SK-N-SH treated with all-trans-retinoic acid at 6 μM for 48 hours (cell line): ENCODE measurements around the gene TALDO1.

ENCODE experiments used
- ATAC-seq: fragments of 200-7000 bp; cut with Tn5 transposase; 3 replicates; pipeline ENCODE4 v1.9.1; 2020; ENCODE audit warnings: mild to moderate bottlenecking, moderate library complexity
- ARNTL ChIP-seq: fragments of 450-650 bp; formaldehyde crosslinking; IDR thresholded peaks from 2 replicates; pipeline ENCODE4 v1.5.0; 2020; ENCODE audit warnings: low read depth, mild to moderate bottlenecking, moderate library complexity, borderline replicate concordance
- BACH2 ChIP-seq: fragments of 250-450 bp; sonication (Bioruptor Pico); IDR thresholded peaks from 2 replicates; pipeline ENCODE4 v1.9.0; 2021; ENCODE audit warnings: mild to moderate bottlenecking, borderline replicate concordance
- CREB5 ChIP-seq: fragments of 250-450 bp; sonication (Bioruptor Pico); IDR thresholded peaks from 2 replicates; pipeline ENCODE4 v1.5.1; 2020; ENCODE audit warnings: low read depth, mild to moderate bottlenecking, moderate library complexity
- CSDC2 ChIP-seq: fragments of 250-450 bp; sonication (Bioruptor Pico); IDR thresholded peaks from 2 replicates; pipeline ENCODE4 v1.5.0; 2020; ENCODE audit warnings: mild to moderate bottlenecking, moderate library complexity
- ESRRG ChIP-seq: fragments of 250-450 bp; sonication (Bioruptor Pico); IDR thresholded peaks from 2 replicates; pipeline ENCODE4 v1.6.1; 2021; ENCODE audit warnings: mild to moderate bottlenecking
- GLIS3 ChIP-seq: fragments of 250-450 bp; sonication (Bioruptor Pico); IDR thresholded peaks from 2 replicates; pipeline ENCODE4 v1.5.0; 2020; ENCODE audit warnings: mild to moderate bottlenecking, moderate library complexity
- ISL1 ChIP-seq: fragments of 250-450 bp; sonication (Bioruptor Pico); IDR thresholded peaks from 2 replicates; pipeline ENCODE4 v2.1.2; 2022; ENCODE audit warnings: mild to moderate bottlenecking, moderate library complexity
- OSR1 ChIP-seq: fragments of 250-450 bp; sonication (Bioruptor Pico); IDR thresholded peaks from 2 replicates; pipeline ENCODE4 v1.8.0; 2022; ENCODE audit warnings: moderate library complexity, mild to moderate bottlenecking, inconsistent platforms
- PATZ1 ChIP-seq: fragments of 250-450 bp; sonication (Bioruptor Pico); IDR thresholded peaks from 2 replicates; pipeline ENCODE4 v1.8.0; 2020; ENCODE audit warnings: mild to moderate bottlenecking, moderate library complexity, borderline replicate concordance
- POU6F1 ChIP-seq: fragments of 250-450 bp; sonication (Bioruptor Pico); IDR thresholded peaks from 2 replicates; pipeline ENCODE4 v1.8.0; 2021; ENCODE audit warnings: low read depth, mild to moderate bottlenecking, moderate library complexity, borderline replicate concordance
- PPARA ChIP-seq: fragments of 250-450 bp; sonication (Bioruptor Pico); IDR thresholded peaks from 2 replicates; pipeline ENCODE4 v1.5.0; 2020; ENCODE audit warnings: mild to moderate bottlenecking, borderline replicate concordance
- RARB ChIP-seq: fragments of 250-450 bp; sonication (Bioruptor Pico); IDR thresholded peaks from 2 replicates; pipeline ENCODE4 v1.8.0; 2021; ENCODE audit warnings: mild to moderate bottlenecking, moderate library complexity
- SNAI2 ChIP-seq: fragments of 250-450 bp; sonication (Bioruptor Pico); IDR thresholded peaks from 2 replicates; pipeline ENCODE4 v1.5.0; 2020; ENCODE audit warnings: mild to moderate bottlenecking, moderate library complexity
- TCF4 ChIP-seq: fragments of 250-450 bp; sonication (Bioruptor Pico); IDR thresholded peaks from 2 replicates; pipeline ENCODE4 v1.8.0; 2021; ENCODE audit warnings: mild to moderate bottlenecking, moderate library complexity, borderline replicate concordance
- TOX ChIP-seq: fragments of 250-450 bp; sonication (Bioruptor Pico); IDR thresholded peaks from 2 replicates; pipeline ENCODE4 v1.8.0; 2021; ENCODE audit warnings: mild to moderate bottlenecking, moderate library complexity, borderline replicate concordance
- TSHZ2 ChIP-seq: fragments of 250-450 bp; sonication (Bioruptor Pico); IDR thresholded peaks from 2 replicates; pipeline ENCODE4 v1.5.0; 2020; ENCODE audit warnings: mild to moderate bottlenecking, moderate library complexity
- ZFP3 ChIP-seq: fragments of 250-450 bp; sonication (Bioruptor Pico); IDR thresholded peaks from 2 replicates; pipeline ENCODE4 v1.5.0; 2020; ENCODE audit warnings: mild to moderate bottlenecking, moderate library complexity
- ZFP30 ChIP-seq: fragments of 450-650 bp; formaldehyde crosslinking; IDR thresholded peaks from 2 replicates; pipeline ENCODE4 v1.5.0; 2022; ENCODE audit warnings: mild to moderate bottlenecking, moderate library complexity
- ZNF565 ChIP-seq: fragments of 450-650 bp; formaldehyde crosslinking; conservative IDR thresholded peaks from 2 replicates; pipeline ENCODE4 v1.5.0; 2020; ENCODE audit warnings: low read depth, mild to moderate bottlenecking, moderate library complexity
- ZNF70 ChIP-seq: fragments of 450-650 bp; formaldehyde crosslinking; IDR thresholded peaks from 2 replicates; pipeline ENCODE4 v1.5.0; 2020; ENCODE audit warnings: mild to moderate bottlenecking, moderate library complexity
- ZNF8 ChIP-seq: fragments of 450-650 bp; formaldehyde crosslinking; IDR thresholded peaks from 2 replicates; pipeline ENCODE4 v1.5.0; 2020; ENCODE audit warnings: mild to moderate bottlenecking, moderate library complexity
- TF ChIP-seq, protein P1 (sequence below): fragments of 250-450 bp; sonication (Bioruptor Pico); IDR thresholded peaks from 2 replicates; pipeline ENCODE4 v1.5.1; 2021; ENCODE audit warnings: mild to moderate bottlenecking, moderate library complexity

The TALDO1 gene

GRCh38 chr11:721247-721740 lies 26.0 kb upstream of the TALDO1 start:
- no peak for ATAC-seq
- TF ChIP-seq RARB (CRISPR knock-in tag) (no peak), PATZ1 (CRISPR knock-in tag) (no peak), ZFP30 (no peak), SNAI2 (CRISPR knock-in tag) (no peak), BACH2 (no peak), ZNF70 (CRISPR knock-in tag) (no peak), TCF4 (CRISPR knock-in tag) (no peak), TSHZ2 (CRISPR knock-in tag) (no peak), OSR1 (no peak), GLIS3 (CRISPR knock-in tag) (no peak), ZNF8 (CRISPR knock-in tag) (no peak), ESRRG (CRISPR knock-in tag) (no peak), CREB5 (CRISPR knock-in tag) (no peak), ZFP3 (CRISPR knock-in tag) (no peak), ARNTL (no peak), ZNF565 (CRISPR knock-in tag) (no peak), PPARA (CRISPR knock-in tag) (no peak), ISL1 (CRISPR knock-in tag) (no peak), CSDC2 (CRISPR knock-in tag) (no peak)
- TF ChIP-seq, protein P1, sequence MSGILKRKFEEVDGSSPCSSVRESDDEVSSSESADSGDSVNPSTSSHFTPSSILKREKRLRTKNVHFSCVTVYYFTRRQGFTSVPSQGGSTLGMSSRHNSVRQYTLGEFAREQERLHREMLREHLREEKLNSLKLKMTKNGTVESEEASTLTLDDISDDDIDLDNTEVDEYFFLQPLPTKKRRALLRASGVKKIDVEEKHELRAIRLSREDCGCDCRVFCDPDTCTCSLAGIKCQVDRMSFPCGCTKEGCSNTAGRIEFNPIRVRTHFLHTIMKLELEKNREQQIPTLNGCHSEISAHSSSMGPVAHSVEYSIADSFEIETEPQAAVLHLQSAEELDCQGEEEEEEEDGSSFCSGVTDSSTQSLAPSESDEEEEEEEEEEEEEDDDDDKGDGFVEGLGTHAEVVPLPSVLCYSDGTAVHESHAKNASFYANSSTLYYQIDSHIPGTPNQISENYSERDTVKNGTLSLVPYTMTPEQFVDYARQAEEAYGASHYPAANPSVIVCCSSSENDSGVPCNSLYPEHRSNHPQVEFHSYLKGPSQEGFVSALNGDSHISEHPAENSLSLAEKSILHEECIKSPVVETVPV, result no peak

GRCh38 chr11:721741-722345 lies 25.4 kb upstream of the TALDO1 start:
- peak; percentile 18; the same call in 1 of the 3 replicates for ATAC-seq
- TF ChIP-seq PATZ1 (CRISPR knock-in tag) (no peak), ZNF8 (CRISPR knock-in tag) (no peak), SNAI2 (CRISPR knock-in tag) (no peak), ZFP30 (no peak), TOX (CRISPR knock-in tag) (no peak), ISL1 (CRISPR knock-in tag) (no peak), POU6F1 (no peak), PPARA (CRISPR knock-in tag) (no peak), OSR1 (no peak), TSHZ2 (CRISPR knock-in tag) (no peak), BACH2 (no peak)
- TF ChIP-seq, protein P1, result no peak
